VCaP (cell line): Measurements from ENCODE around the gene CACNB1.

Experiments used
- H3K27ac ChIP-seq: fragments of 450-650 bp; 2 replicates; pipeline ENCODE4 v1.5.1; 2017
- TF ChIP-seq, protein P1 (sequence below): fragments of 450-650 bp; conservative IDR thresholded peaks from 2 replicates; pipeline ENCODE4 v1.5.1; 2017; ENCODE audit warnings: mild to moderate bottlenecking, moderate library complexity

Gene CACNB1

GRCh38 chr17:39146273-39146672, 51.2 kb downstream of the CACNB1 start:
- TF ChIP-seq, protein P1, sequence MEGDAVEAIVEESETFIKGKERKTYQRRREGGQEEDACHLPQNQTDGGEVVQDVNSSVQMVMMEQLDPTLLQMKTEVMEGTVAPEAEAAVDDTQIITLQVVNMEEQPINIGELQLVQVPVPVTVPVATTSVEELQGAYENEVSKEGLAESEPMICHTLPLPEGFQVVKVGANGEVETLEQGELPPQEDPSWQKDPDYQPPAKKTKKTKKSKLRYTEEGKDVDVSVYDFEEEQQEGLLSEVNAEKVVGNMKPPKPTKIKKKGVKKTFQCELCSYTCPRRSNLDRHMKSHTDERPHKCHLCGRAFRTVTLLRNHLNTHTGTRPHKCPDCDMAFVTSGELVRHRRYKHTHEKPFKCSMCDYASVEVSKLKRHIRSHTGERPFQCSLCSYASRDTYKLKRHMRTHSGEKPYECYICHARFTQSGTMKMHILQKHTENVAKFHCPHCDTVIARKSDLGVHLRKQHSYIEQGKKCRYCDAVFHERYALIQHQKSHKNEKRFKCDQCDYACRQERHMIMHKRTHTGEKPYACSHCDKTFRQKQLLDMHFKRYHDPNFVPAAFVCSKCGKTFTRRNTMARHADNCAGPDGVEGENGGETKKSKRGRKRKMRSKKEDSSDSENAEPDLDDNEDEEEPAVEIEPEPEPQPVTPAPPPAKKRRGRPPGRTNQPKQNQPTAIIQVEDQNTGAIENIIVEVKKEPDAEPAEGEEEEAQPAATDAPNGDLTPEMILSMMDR, result no peak
- H3K27ac ChIP-seq, result no peak overlapping the region

DNA sequence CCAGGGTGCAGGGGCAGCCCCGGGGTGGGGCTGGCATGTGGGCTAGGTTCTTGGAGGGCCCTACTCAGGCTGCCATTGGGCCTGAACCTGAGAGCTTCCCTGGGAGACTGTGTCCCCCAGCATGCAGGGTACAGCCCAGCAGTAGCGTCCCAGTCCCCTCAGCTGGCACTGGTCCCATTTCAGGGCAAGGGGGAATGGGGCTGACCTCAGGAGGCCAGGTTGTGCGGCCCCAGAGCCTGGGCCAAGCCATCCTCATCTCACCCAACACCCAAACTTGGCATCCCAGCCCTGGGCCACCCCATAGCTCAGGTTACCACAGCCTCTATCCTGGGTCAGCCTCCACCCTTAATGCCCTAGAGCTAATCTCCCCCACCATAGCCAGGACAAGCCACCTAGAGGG, 52.3 kb downstream of the CACNB1 start:
- TF ChIP-seq, protein P1, result no peak
- no peak overlapping the region for H3K27ac ChIP-seq

DNA sequence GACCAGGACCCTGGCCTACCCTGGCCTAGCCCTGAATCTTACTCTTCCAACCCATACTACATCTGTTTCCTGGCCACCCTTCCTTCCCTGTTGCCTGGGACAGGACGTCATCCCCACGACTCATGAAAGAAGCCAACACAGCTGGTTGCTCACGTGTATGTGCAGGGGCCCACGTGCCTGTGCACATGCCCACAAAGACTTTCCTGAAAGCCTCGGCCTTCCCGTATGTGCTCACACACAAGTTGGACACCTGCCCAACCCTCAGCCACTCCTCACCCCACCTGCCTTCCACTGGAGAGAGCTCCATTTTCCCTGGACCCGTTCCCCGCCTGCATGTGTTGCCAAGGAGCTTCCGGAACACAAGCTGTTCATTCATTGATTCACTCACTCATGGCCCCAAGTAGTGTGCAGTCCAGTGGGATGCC, 53.0 kb downstream of the CACNB1 start:
- TF ChIP-seq, protein P1, result no peak

DNA sequence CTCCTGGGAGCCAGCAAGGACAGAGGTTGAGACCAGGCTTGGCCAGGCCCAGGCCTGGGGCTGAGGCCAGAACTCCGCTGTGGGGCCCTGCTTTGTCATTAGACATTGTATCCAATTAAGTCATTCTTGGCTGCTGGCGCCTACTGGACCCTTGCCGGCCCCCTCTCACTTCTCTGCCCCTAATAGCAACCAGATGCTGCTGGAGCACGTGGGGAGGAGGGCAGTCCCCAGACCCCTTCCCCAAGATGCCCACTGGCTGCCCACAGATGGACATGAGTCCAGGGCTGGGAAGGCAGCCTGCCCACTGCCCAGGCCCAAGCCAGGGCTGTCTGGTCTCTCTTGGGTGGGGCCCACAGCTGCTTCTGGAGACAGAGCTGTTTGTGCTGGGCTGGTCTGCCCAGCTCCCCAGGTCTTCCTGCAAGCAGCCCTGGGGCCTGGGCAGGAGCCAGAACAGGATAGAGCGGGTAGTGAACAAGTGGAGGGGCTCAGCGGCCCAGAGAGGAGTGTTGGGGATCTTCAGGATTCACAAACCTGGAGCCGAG, 53.8 kb downstream of the CACNB1 start:
- TF ChIP-seq, protein P1, result no peak
- H3K27ac ChIP-seq, result no peak overlapping the region

More for the DNA sequence above, 53.0 kb downstream of the CACNB1 start:
- H3K27ac ChIP-seq, result no peak overlapping the region

GRCh38 chr17:39141915-39142664, 55.4 kb downstream of the CACNB1 start:
- H3K27ac ChIP-seq, result no peak overlapping the region
- TF ChIP-seq, protein P1, result no peak

GRCh38 chr17:39141294-39141693, 56.2 kb downstream of the CACNB1 start:
- H3K27ac ChIP-seq, result no peak overlapping the region
- TF ChIP-seq, protein P1, result no peak

DNA sequence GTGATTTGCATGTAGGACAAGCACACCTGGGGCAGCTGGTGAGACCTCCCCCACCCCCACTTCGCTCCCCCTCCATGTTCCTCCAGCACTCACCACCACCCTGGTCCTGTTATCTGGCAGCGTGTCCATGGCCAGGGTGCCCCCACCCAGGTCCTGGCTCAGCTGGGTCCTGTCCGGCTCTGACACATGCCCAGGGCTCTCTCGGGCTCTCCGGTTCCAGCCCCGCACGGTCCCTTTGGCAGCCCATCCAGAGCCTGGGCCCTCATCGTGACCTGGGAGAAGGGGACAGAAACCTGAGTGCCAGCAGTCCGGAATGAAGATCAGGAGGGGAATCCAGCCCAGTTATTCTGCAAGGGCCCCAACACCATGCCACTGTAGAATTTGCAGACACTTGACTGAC, 57.9 kb downstream of the CACNB1 start:
- H3K27ac ChIP-seq, result no peak overlapping the region
- TF ChIP-seq, protein P1, result no peak
